ENCODE data around the gene DESI1. TPM values are rescaled to one million over a fixed set of nuclear protein-coding genes. Genes with fewer than 3 reads are reported as not detected.

The DESI1 gene
- total and polyA plus RNA-seq, 4 donors, result 6.4 to 21.5 (median 16.5) TPM

GRCh38 chr22:41557401-41558240 lies 63.2 kb downstream of the DESI1 start:
- no peaks in the 10 kb centered on the region for H3K4me1 ChIP-seq (ENCODE audit: control insufficient read depth in 1 of 2, insufficient read depth in 2 of 2, low read length in 2 of 2)
- no peak overlapping the region for H3K4me3 ChIP-seq (ENCODE audit: low read length in 2 of 2)
- H3K36me3 ChIP-seq (ENCODE audit: control insufficient read depth in 1 of 2, insufficient read depth in 2 of 2, low read length in 1 of 2), result no peaks in the 10 kb centered on the region
- DNase-seq (peak; percentile 88 to 92), ATAC-seq (ENCODE audit: low FRiP score) (peak; percentile 83)
- 25 to 32% methylated on average over 19 of the region's 19 CpGs for WGBS, 2 donors
- peak overlapping the region; percentile 45 to 50 for H3K27ac ChIP-seq (ENCODE audit: low read depth in 1 of 2, low read length in 2 of 2)
- H3K9me3 ChIP-seq (ENCODE audit: control insufficient read depth, low read length), result no peaks in the 10 kb centered on the region
- H3K27me3 ChIP-seq (ENCODE audit: control insufficient read depth in 1 of 2, insufficient read depth in 2 of 2, low read length in 1 of 2), result no peaks in the 10 kb centered on the region
- intact Hi-C loops (cut with DNase I), result no loop called here

GRCh38 chr22:41556561-41556960 lies 64.3 kb downstream of the DESI1 start:
- H3K27ac ChIP-seq (ENCODE audit: low read depth in 1 of 2, low read length in 2 of 2), result no peak overlapping the region
- no peaks in the 10 kb centered on the region for H3K36me3 ChIP-seq (ENCODE audit: control insufficient read depth in 1 of 2, insufficient read depth in 2 of 2, low read length in 1 of 2)
- no peaks in the 10 kb centered on the region for H3K9me3 ChIP-seq (ENCODE audit: control insufficient read depth, low read length)
- intact Hi-C loops (cut with DNase I), result no loop called here
- DNase-seq (no peak), ATAC-seq (ENCODE audit: low FRiP score) (no peak)
- no peaks in the 10 kb centered on the region for H3K27me3 ChIP-seq (ENCODE audit: control insufficient read depth in 1 of 2, insufficient read depth in 2 of 2, low read length in 1 of 2)
- H3K4me3 ChIP-seq (ENCODE audit: low read length in 2 of 2), result no peak overlapping the region
- 62 to 76% methylated on average over 10 of the region's 10 CpGs for WGBS, 2 donors
- H3K4me1 ChIP-seq (ENCODE audit: control insufficient read depth in 1 of 2, insufficient read depth in 2 of 2, low read length in 2 of 2), result no peaks in the 10 kb centered on the region

- Histone ChIP-seq H3K4me3 (ENCODE audit: low read length in 2 of 2) (no peak overlapping the region), H3K9me3 (ENCODE audit: control insufficient read depth, low read length) (no peaks in the 10 kb centered on the region), H3K4me1 (ENCODE audit: control insufficient read depth in 1 of 2, insufficient read depth in 2 of 2, low read length in 2 of 2) (no peaks in the 10 kb centered on the region), H3K27me3 (ENCODE audit: control insufficient read depth in 1 of 2, insufficient read depth in 2 of 2, low read length in 1 of 2) (no peaks in the 10 kb centered on the region), H3K27ac (ENCODE audit: low read depth in 1 of 2, low read length in 2 of 2) (no peak overlapping the region), H3K36me3 (ENCODE audit: control insufficient read depth in 1 of 2, insufficient read depth in 2 of 2, low read length in 1 of 2) (no peaks in the 10 kb centered on the region)
- intact Hi-C loops (cut with DNase I), result no loop called here
- DNase-seq (no peak), ATAC-seq (ENCODE audit: low FRiP score) (no peak)
- 60 to 66% methylated on average over 7 of the region's 7 CpGs for WGBS, 2 donors
Observed at GRCh38 chr22:41555325-41555982, 65.4 kb downstream of the DESI1 start.

GRCh38 chr22:41551877-41552582 lies 68.8 kb downstream of the DESI1 start:
- Histone ChIP-seq H3K27ac (ENCODE audit: low read depth in 1 of 2, low read length in 2 of 2) (no peak overlapping the region), H3K27me3 (ENCODE audit: control insufficient read depth in 1 of 2, insufficient read depth in 2 of 2, low read length in 1 of 2) (no peaks in the 10 kb centered on the region), H3K4me3 (ENCODE audit: low read length in 2 of 2) (no peak overlapping the region), H3K36me3 (ENCODE audit: control insufficient read depth in 1 of 2, insufficient read depth in 2 of 2, low read length in 1 of 2) (no peaks in the 10 kb centered on the region), H3K9me3 (ENCODE audit: control insufficient read depth, low read length) (no peaks in the 10 kb centered on the region), H3K4me1 (ENCODE audit: control insufficient read depth in 1 of 2, insufficient read depth in 2 of 2, low read length in 2 of 2) (no peaks in the 10 kb centered on the region)
- intact Hi-C loops (cut with DNase I), result loop anchor here in 1 of 2 donors (5.0 kb wide), 1 partner anchor 45 kb away; no protein-coding TSS in a partner anchor
- 61 to 64% methylated on average over 10 to 11 of the region's 11 CpGs for WGBS, 2 donors
- ATAC-seq (ENCODE audit: low FRiP score), result no peak
- DNase-seq, result no peak

- WGBS, 2 donors, result 85 to 88% methylated on average over 12 of the region's 12 CpGs
- ATAC-seq (ENCODE audit: low FRiP score) (no peak), DNase-seq (no peak)
- Histone ChIP-seq H3K36me3 (ENCODE audit: control insufficient read depth in 1 of 2, insufficient read depth in 2 of 2, low read length in 1 of 2) (no peaks in the 10 kb centered on the region), H3K4me1 (ENCODE audit: control insufficient read depth in 1 of 2, insufficient read depth in 2 of 2, low read length in 2 of 2) (no peaks in the 10 kb centered on the region), H3K9me3 (ENCODE audit: control insufficient read depth, low read length) (no peaks in the 10 kb centered on the region), H3K4me3 (ENCODE audit: low read length in 2 of 2) (no peak overlapping the region), H3K27ac (ENCODE audit: low read depth in 1 of 2, low read length in 2 of 2) (no peak overlapping the region), H3K27me3 (ENCODE audit: control insufficient read depth in 1 of 2, insufficient read depth in 2 of 2, low read length in 1 of 2) (no peaks in the 10 kb centered on the region)
- intact Hi-C loops (cut with DNase I), result loop anchor here in 1 of 2 donors (5.0 kb wide), 1 partner anchor 46 kb away; no protein-coding TSS in a partner anchor
Observed at GRCh38 chr22:41550952-41551491, 69.8 kb downstream of the DESI1 start.

GRCh38 chr22:41548830-41549211 lies 72.0 kb downstream of the DESI1 start:
- Histone ChIP-seq H3K4me3 (ENCODE audit: low read length in 2 of 2) (no peak overlapping the region), H3K4me1 (ENCODE audit: control insufficient read depth in 1 of 2, insufficient read depth in 2 of 2, low read length in 2 of 2) (no peaks in the 10 kb centered on the region), H3K27me3 (ENCODE audit: control insufficient read depth in 1 of 2, insufficient read depth in 2 of 2, low read length in 1 of 2) (no peaks in the 10 kb centered on the region), H3K27ac (ENCODE audit: low read depth in 1 of 2, low read length in 2 of 2) (no peak overlapping the region), H3K9me3 (ENCODE audit: control insufficient read depth, low read length) (no peaks in the 10 kb centered on the region), H3K36me3 (ENCODE audit: control insufficient read depth in 1 of 2, insufficient read depth in 2 of 2, low read length in 1 of 2) (no peaks in the 10 kb centered on the region)
- no peak for DNase-seq
- intact Hi-C loops (cut with DNase I), result no loop called here
- no peak for ATAC-seq (ENCODE audit: low FRiP score)
- 85 to 87% methylated on average over 5 of the region's 5 CpGs for WGBS, 2 donors

Other genes starting within 250 kb of the DESI1 start
- 10 to 100 TPM in 1 of 2 donors, 1 to 10 TPM in 1; 8.6 to 23.3 TPM for gene TEF, start 239.1 kb downstream of the DESI1 start, total RNA-seq
- 10 to 100 TPM in 1 of 2 donors, 1 to 10 TPM in 1; 9.0 to 19.4 TPM for gene TEF, start 239.1 kb downstream of the DESI1 start, polyA plus RNA-seq
- 10 to 100 TPM; 47.7 to 55.9 TPM for gene TOB2, start 174.2 kb downstream of the DESI1 start, total RNA-seq
- 10 to 100 TPM; 12.9 to 15.5 TPM for gene TOB2, start 174.2 kb downstream of the DESI1 start, polyA plus RNA-seq
- 10 to 100 TPM; 22.5 to 27.0 TPM for gene PHF5A, start 152.4 kb downstream of the DESI1 start, total RNA-seq
- 10 to 100 TPM; 29.8 to 43.1 TPM for gene PHF5A, start 152.4 kb downstream of the DESI1 start, polyA plus RNA-seq
- gene ACO2, start 151.9 kb downstream of the DESI1 start, total RNA-seq, result 10 to 100 TPM; 53.7 to 60.7 TPM
- 10 to 100 TPM; 39.5 to 49.6 TPM for gene ACO2, start 151.9 kb downstream of the DESI1 start, polyA plus RNA-seq
- gene POLR3H, start 76.6 kb downstream of the DESI1 start, total RNA-seq, result 10 to 100 TPM; 25.3 to 29.2 TPM
- gene POLR3H, start 76.6 kb downstream of the DESI1 start, polyA plus RNA-seq, result 10 to 100 TPM in 1 of 2 donors, 1 to 10 TPM in 1; 9.4 to 21.0 TPM
- 10 to 100 TPM; 28.2 to 76.9 TPM for gene CSDC2, start 60.0 kb downstream of the DESI1 start, total RNA-seq
- gene CSDC2, start 60.0 kb downstream of the DESI1 start, polyA plus RNA-seq, result 100 to 1,000 TPM in 1 of 2 donors, 10 to 100 TPM in 1; 19.2 to 129 TPM
- 10 to 100 TPM; 23.8 to 25.2 TPM for gene PMM1, start 31.2 kb downstream of the DESI1 start, total RNA-seq
- gene PMM1, start 31.2 kb downstream of the DESI1 start, polyA plus RNA-seq, result 100 to 1,000 TPM in 1 of 2 donors, 10 to 100 TPM in 1; 43.6 to 101 TPM
- gene XRCC6, start 252 bp upstream of the DESI1 start, total RNA-seq, result 100 to 1,000 TPM; 131 to 132 TPM
- gene XRCC6, start 252 bp upstream of the DESI1 start, polyA plus RNA-seq, result 100 to 1,000 TPM in 1 of 2 donors, 10 to 100 TPM in 1; 93.7 to 124 TPM
- 10 to 100 TPM; 82.8 to 84.8 TPM for gene SNU13, start 67.8 kb upstream of the DESI1 start, total RNA-seq
- 100 to 1,000 TPM in 1 of 2 donors, 10 to 100 TPM in 1; 99.8 to 105 TPM for gene SNU13, start 67.8 kb upstream of the DESI1 start, polyA plus RNA-seq
- gene MEI1, start 78.5 kb upstream of the DESI1 start, total RNA-seq, result 1 to 10 TPM; 1.4 to 2.0 TPM
- under 1 TPM in 1 of 2 donors, not detected in 1; 0.49 TPM for gene MEI1, start 78.5 kb upstream of the DESI1 start, polyA plus RNA-seq
- gene CCDC134, start 179.6 kb upstream of the DESI1 start, total RNA-seq, result 1 to 10 TPM; 4.1 to 7.3 TPM
- 1 to 10 TPM in 1 of 2 donors, not detected in 1; 1.0 TPM for gene CCDC134, start 179.6 kb upstream of the DESI1 start, polyA plus RNA-seq
- 10 to 100 TPM; 68.2 to 86.3 TPM for gene SREBF2, start 212.1 kb upstream of the DESI1 start, total RNA-seq
- gene SREBF2, start 212.1 kb upstream of the DESI1 start, polyA plus RNA-seq, result 10 to 100 TPM; 11.0 to 19.2 TPM